Ishikawa (cell line): ENCODE results near the gene PEPD.

Source experiments
- CEBPB ChIP-seq: IDR thresholded peaks from 2 replicates; pipeline ENCODE4 v1.6.1; 2012
- CREB1 ChIP-seq: IDR thresholded peaks from 2 replicates; pipeline ENCODE4 v1.6.1; 2012; ENCODE audit warnings: low read depth
- EGR1 ChIP-seq: IDR thresholded peaks from 2 replicates; pipeline ENCODE4 v1.6.1; 2012
- EP300 ChIP-seq: IDR thresholded peaks from 2 replicates; pipeline ENCODE4 v1.6.1; 2012; ENCODE audit warnings: borderline replicate concordance
- FOXM1 ChIP-seq: IDR thresholded peaks from 2 replicates; pipeline ENCODE4 v1.6.1; 2012; ENCODE audit warnings: low read depth, borderline replicate concordance
- MAX ChIP-seq: IDR thresholded peaks from 2 replicates; pipeline ENCODE4 v1.6.1; 2012
- NFIC ChIP-seq: IDR thresholded peaks from 2 replicates; pipeline ENCODE4 v1.6.1; 2012
- RAD21 ChIP-seq: IDR thresholded peaks from 2 replicates; pipeline ENCODE4 v1.6.1; 2012; ENCODE audit warnings: low read depth
- TAF1 ChIP-seq: IDR thresholded peaks from 2 replicates; pipeline ENCODE4 v1.6.1; 2012; ENCODE audit warnings: low read depth, mild to moderate bottlenecking
- TCF12 ChIP-seq: IDR thresholded peaks from 2 replicates; pipeline ENCODE4 v1.6.1; 2012; ENCODE audit warnings: low read depth
- TEAD4 ChIP-seq: IDR thresholded peaks from 2 replicates; pipeline ENCODE4 v1.6.1; 2012
- YY1 ChIP-seq: IDR thresholded peaks from 2 replicates; pipeline ENCODE4 v1.6.1; 2012; ENCODE audit warnings: low read depth
- ZBTB7A ChIP-seq: IDR thresholded peaks from 2 replicates; pipeline ENCODE4 v1.6.1; 2012; ENCODE audit warnings: low read depth
- TF ChIP-seq, protein P1 (sequence below): IDR thresholded peaks from 2 replicates; pipeline ENCODE4 v1.6.1; 2012
- TF ChIP-seq, protein P2 (sequence below): IDR thresholded peaks from 2 replicates; pipeline ENCODE4 v1.6.1; 2012; ENCODE audit warnings: low read depth, mild to moderate bottlenecking

Gene PEPD

DNA sequence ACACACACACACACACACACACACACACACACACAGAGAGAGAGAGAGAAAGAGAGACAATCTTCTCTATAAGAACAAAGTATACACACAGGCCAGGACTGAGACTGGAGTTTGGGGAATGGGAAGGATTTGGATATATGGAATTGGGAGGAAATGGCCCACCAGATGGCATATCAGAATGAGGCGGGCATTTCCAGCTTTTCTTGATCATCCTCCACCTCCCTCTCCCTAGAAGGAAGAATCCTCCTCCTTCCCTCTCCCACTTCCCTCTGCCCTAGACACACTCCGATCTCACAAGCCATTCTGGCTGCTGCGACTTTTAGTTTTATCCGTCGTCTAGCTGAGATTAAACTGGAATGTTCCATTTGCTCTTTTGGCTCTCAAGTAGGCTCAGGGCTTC, 158.1 kb downstream of the PEPD start:
- TF ChIP-seq RAD21 (no peak), TAF1 (no peak), TCF12 (no peak), CEBPB (no peak), TEAD4 (no peak), EGR1 (no peak), YY1 (no peak), EP300 (no peak), NFIC (no peak), CREB1 (no peak), ZBTB7A (no peak), MAX (no peak), FOXM1 (no peak)
- TF ChIP-seq, protein P1, sequence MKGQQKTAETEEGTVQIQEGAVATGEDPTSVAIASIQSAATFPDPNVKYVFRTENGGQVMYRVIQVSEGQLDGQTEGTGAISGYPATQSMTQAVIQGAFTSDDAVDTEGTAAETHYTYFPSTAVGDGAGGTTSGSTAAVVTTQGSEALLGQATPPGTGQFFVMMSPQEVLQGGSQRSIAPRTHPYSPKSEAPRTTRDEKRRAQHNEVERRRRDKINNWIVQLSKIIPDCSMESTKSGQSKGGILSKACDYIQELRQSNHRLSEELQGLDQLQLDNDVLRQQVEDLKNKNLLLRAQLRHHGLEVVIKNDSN = no peak
- TF ChIP-seq, protein P2, sequence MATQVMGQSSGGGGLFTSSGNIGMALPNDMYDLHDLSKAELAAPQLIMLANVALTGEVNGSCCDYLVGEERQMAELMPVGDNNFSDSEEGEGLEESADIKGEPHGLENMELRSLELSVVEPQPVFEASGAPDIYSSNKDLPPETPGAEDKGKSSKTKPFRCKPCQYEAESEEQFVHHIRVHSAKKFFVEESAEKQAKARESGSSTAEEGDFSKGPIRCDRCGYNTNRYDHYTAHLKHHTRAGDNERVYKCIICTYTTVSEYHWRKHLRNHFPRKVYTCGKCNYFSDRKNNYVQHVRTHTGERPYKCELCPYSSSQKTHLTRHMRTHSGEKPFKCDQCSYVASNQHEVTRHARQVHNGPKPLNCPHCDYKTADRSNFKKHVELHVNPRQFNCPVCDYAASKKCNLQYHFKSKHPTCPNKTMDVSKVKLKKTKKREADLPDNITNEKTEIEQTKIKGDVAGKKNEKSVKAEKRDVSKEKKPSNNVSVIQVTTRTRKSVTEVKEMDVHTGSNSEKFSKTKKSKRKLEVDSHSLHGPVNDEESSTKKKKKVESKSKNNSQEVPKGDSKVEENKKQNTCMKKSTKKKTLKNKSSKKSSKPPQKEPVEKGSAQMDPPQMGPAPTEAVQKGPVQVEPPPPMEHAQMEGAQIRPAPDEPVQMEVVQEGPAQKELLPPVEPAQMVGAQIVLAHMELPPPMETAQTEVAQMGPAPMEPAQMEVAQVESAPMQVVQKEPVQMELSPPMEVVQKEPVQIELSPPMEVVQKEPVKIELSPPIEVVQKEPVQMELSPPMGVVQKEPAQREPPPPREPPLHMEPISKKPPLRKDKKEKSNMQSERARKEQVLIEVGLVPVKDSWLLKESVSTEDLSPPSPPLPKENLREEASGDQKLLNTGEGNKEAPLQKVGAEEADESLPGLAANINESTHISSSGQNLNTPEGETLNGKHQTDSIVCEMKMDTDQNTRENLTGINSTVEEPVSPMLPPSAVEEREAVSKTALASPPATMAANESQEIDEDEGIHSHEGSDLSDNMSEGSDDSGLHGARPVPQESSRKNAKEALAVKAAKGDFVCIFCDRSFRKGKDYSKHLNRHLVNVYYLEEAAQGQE = no peak

DNA sequence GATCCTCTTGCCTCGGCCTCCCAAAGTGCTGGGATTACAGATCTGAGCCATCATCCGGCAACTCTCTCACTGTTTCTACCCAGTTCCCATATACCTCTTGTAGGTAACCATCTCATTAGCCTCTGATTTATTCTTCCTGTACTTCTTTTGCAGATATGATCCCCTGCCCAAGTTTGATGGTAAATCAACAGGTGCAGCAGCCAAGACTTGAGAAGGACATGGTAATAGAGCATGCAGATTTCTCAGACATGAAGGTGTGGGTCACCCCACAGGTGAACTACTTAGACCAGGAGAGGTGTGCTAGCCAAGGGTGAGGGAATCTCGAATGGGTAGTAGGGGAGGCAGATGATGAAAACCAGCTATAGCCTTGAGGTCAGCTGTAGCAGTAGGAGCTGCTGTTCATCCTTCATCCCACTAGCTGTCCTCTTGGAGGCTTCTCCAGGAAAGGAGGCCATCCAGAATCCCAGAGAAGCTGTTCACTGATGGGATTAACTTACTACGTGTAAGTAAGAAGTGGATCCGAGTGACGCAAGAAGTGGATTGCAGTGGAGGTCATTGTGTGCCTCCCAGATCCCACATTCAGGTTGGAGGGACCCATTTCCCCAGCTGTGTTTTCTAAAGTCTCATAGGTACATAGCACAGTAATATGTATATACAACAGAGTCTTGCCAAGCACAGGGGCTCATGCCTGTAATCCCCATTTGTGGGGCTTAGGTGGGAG, 158.9 kb downstream of the PEPD start:
- TF ChIP-seq, protein P2 = no peak
- TF ChIP-seq MAX = no peak
- TF ChIP-seq YY1 = no peak
- TF ChIP-seq CEBPB = no peak
- no peak for TF ChIP-seq NFIC
- TF ChIP-seq EGR1 = no peak
- TF ChIP-seq EP300 = no peak
- TF ChIP-seq RAD21 = no peak
- TF ChIP-seq FOXM1 = no peak
- TF ChIP-seq ZBTB7A = no peak
- no peak for TF ChIP-seq TEAD4
- TF ChIP-seq CREB1 = no peak
- TF ChIP-seq, protein P1 = no peak
- TF ChIP-seq TAF1 = no peak
- no peak for TF ChIP-seq TCF12

DNA sequence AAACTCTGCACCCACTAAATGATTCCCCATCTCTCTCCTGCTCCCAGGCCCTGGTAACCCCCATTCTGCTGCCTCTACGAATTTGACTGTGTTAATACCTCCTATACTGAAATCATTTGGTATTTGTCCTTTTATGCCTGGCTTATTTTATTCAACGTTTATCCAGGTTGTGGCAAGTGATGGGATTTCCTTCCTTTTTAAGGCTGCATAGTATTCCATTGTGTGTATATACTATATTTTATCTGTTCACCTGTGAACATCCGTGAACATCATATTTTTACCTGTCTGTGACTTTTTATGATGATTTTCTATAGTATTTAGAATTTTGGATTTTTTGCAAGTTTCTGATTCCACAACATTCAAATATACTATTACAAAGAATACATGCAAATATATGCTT, 162.0 kb downstream of the PEPD start:
- no peak for TF ChIP-seq EP300
- TF ChIP-seq RAD21 = no peak
- no peak for TF ChIP-seq YY1
- no peak for TF ChIP-seq CREB1
- no peak for TF ChIP-seq EGR1
- no peak for TF ChIP-seq TCF12
- TF ChIP-seq ZBTB7A = no peak
- TF ChIP-seq FOXM1 = no peak
- no peak for TF ChIP-seq MAX
- no peak for TF ChIP-seq CEBPB
- TF ChIP-seq TEAD4 = no peak
- TF ChIP-seq TAF1 = no peak
- no peak for TF ChIP-seq NFIC
- TF ChIP-seq, protein P1 = no peak
- TF ChIP-seq, protein P2 = no peak

GRCh38 chr19:33358408-33358807, 163.2 kb downstream of the PEPD start:
- no peak for TF ChIP-seq CEBPB
- TF ChIP-seq CREB1 = no peak
- TF ChIP-seq, protein P1 = no peak
- no peak for TF ChIP-seq EGR1
- TF ChIP-seq NFIC = no peak
- TF ChIP-seq TCF12 = no peak
- TF ChIP-seq TAF1 = no peak
- TF ChIP-seq FOXM1 = no peak
- TF ChIP-seq RAD21 = no peak
- TF ChIP-seq YY1 = no peak
- TF ChIP-seq MAX = no peak
- TF ChIP-seq EP300 = no peak
- TF ChIP-seq, protein P2 = no peak
- no peak for TF ChIP-seq TEAD4
- no peak for TF ChIP-seq ZBTB7A
